Panc1 (cell line): ENCODE measurements around the gene ANKRD13A. TPM values are rescaled to one million over a fixed set of nuclear protein-coding genes. Genes with fewer than 3 reads are reported as not detected.

Source experiments
- ATAC-seq: fragments of 200-7000 bp; cut with Tn5 transposase; 2 replicates; pipeline ENCODE4 v1.9.1; 2020; ENCODE audit warnings: mild to moderate bottlenecking, moderate library complexity
- BruUV-seq: library from RNA; stranded (reverse); fragments of 400-500 nt; replicated peaks from 2 replicates; lab custom pipeline; 2021; lab: Mats Ljungman, UMichigan
- CTCF ChIA-PET: fragments of 300-600 bp; sonication (Branson Sonifier 250); formaldehyde crosslinking; loops from one replicate; lab custom pipeline; 2022; ENCODE audit warnings: antibody characterized with exemption; lab: Charles Lee
- POLR2A ChIA-PET: fragments of 300-600 bp; sonication (Branson Sonifier 250); formaldehyde crosslinking; loops from one replicate; lab custom pipeline; 2022; ENCODE audit warnings: antibody characterized with exemption; lab: Charles Lee
- DNase-seq: peaks from one replicate; pipeline ENCODE4 v3.0.0-alpha.2; 2010; ENCODE audit warnings: low read depth, low spot score
- H3K27ac ChIP-seq: 2 replicates; pipeline ENCODE4 v1.5.1; 2011; ENCODE audit warnings: mild to moderate bottlenecking, low read length, inconsistent platforms
- H3K27me3 ChIP-seq: fragments of 200-500 bp; sonication (Bioruptor generic); 2 replicates; pipeline ENCODE4 v1.6.0; 2014; ENCODE audit warnings: low read length, inconsistent platforms; ENCODE audit not compliant: control insufficient read depth, insufficient read depth
- H3K36me3 ChIP-seq: fragments of 200-500 bp; sonication (Bioruptor generic); 2 replicates; pipeline ENCODE4 v1.5.1; 2014; ENCODE audit warnings: inconsistent platforms, mild to moderate bottlenecking, low read length, moderate library complexity; ENCODE audit not compliant: control insufficient read depth, insufficient read depth
- H3K4me1 ChIP-seq: 2 replicates; pipeline ENCODE4 v1.5.1; 2011; ENCODE audit warnings: inconsistent platforms, mild to moderate bottlenecking, low read length, moderate library complexity; ENCODE audit not compliant: control insufficient read depth, insufficient read depth
- H3K4me3 ChIP-seq, 2 experiments: 2 replicates each; pipeline ENCODE4 v1.5.1; 2011 to 2012; ENCODE audit warnings: low read depth in 2 of 2, low read length in 2 of 2, mild to moderate bottlenecking in 2 of 2, inconsistent platforms in 1 of 2, moderate library complexity in 1 of 2
- H3K9me3 ChIP-seq: fragments of 200-500 bp; sonication (Bioruptor generic); 2 replicates; pipeline ENCODE4 v1.5.1; 2014; ENCODE audit warnings: low read depth, mild to moderate bottlenecking, inconsistent platforms, low read length, moderate library complexity; ENCODE audit not compliant: control insufficient read depth, insufficient read depth
- CTCF ChIP-seq: fragments of 450-650 bp; IDR thresholded peaks from 2 replicates; pipeline ENCODE4 v1.5.1; 2017; ENCODE audit warnings: mild to moderate bottlenecking
- POLR2AphosphoS5 ChIP-seq: IDR thresholded peaks from 2 replicates; pipeline ENCODE4 v1.6.1; 2012; ENCODE audit warnings: mild to moderate bottlenecking, low read depth, low read length, moderate library complexity
- REST ChIP-seq, 2 experiments: IDR thresholded peaks; 2 replicates each; pipeline ENCODE4 v1.6.1; 2011 to 2012; ENCODE audit warnings: low read depth in 2 of 2, control low read depth in 1 of 2, low read length in 1 of 2, mild to moderate bottlenecking in 1 of 2, moderate library complexity in 1 of 2; ENCODE audit not compliant: insufficient read depth in 1 of 2
- SIN3A ChIP-seq: IDR thresholded peaks from 2 replicates; pipeline ENCODE4 v1.6.1; 2012; ENCODE audit warnings: low read depth, mild to moderate bottlenecking, low read length, moderate library complexity, borderline replicate concordance; ENCODE audit not compliant: insufficient read depth
- TCF7L2 ChIP-seq: IDR thresholded peaks from 2 replicates; pipeline ENCODE4 v1.6.1; 2011; ENCODE audit warnings: mild to moderate bottlenecking, low read depth, low read length, inconsistent platforms
- in situ Hi-C: cut with HindIII; loops from 2 replicates; pipeline ENCODE4 v1.10.0; 2016; ENCODE audit warnings: low sequenced_read_pairs, low pct_unique_long_range_greater_than_20kb
- intact Hi-C: fragments of 100-400 bp; cut with micrococcal nuclease; formaldehyde crosslinking; loops from one replicate; pipeline ENCODE4 v1.10.0; 2022; ENCODE audit not compliant: unreplicated experiment
- total RNA-seq: library from RNA; stranded (reverse); gene quantifications from one replicate; pipeline ENCODE4 v1.2.1, GENCODE V29; 2021; ENCODE audit not compliant: unreplicated experiment

Gene ANKRD13A
- total RNA-seq, 1 experiment from 2014 or later = 34.4 TPM

- CTCF ChIA-PET = no interaction called here
- Histone ChIP-seq H3K4me1 (no peaks in the 10 kb centered on the region), H3K36me3 (no peaks in the 10 kb centered on the region), H3K27ac (no peak overlapping the region), H3K4me3 (no peak overlapping the region), H3K9me3 (no peaks in the 10 kb centered on the region), H3K27me3 (no peaks in the 10 kb centered on the region)
- ATAC-seq = no peak
- TF ChIP-seq POLR2AphosphoS5 (no peak), REST (IDR thresholded peaks at IDR 0.05; ENCODE audit: insufficient read depth in 1 of 2, low read depth in 2 of 2, low read length in 1 of 2) (no peak), SIN3A (no peak), TCF7L2 (no peak), CTCF (no peak)
- POLR2A ChIA-PET = no interaction called here
- intact Hi-C loops = no loop called here
- in situ Hi-C loops = no loop called here
- no TSS peak for BruUV-seq
- DNase-seq = no peak
Observed at GRCh38 chr12:110074089-110074488, 74.9 kb downstream of the ANKRD13A start.

GRCh38 chr12:110075880-110076279, 76.7 kb downstream of the ANKRD13A start:
- H3K27me3 ChIP-seq = no peaks in the 10 kb centered on the region
- ChIA-PET POLR2A (interaction anchor here (0.7 kb wide), 1 partner anchor 16 kb away, joined by 19 read pairs; no protein-coding TSS in a partner anchor), CTCF (no interaction called here)
- in situ Hi-C loops (no loop called here), intact Hi-C loops (no loop called here)
- DNase-seq = no peak
- H3K9me3 ChIP-seq = no peaks in the 10 kb centered on the region
- TF ChIP-seq TCF7L2 = no peak
- TF ChIP-seq POLR2AphosphoS5 = no peak
- no peak for TF ChIP-seq CTCF
- TF ChIP-seq REST (IDR thresholded peaks at IDR 0.05; ENCODE audit: insufficient read depth in 1 of 2, low read depth in 2 of 2, low read length in 1 of 2) = no peak
- no peak for TF ChIP-seq SIN3A
- no peaks in the 10 kb centered on the region for H3K36me3 ChIP-seq
- no peaks in the 10 kb centered on the region for H3K4me1 ChIP-seq
- no peak overlapping the region for H3K4me3 ChIP-seq
- BruUV-seq = no TSS peak
- H3K27ac ChIP-seq = no peak overlapping the region
- no peak for ATAC-seq
